Natural killer cell treated with Interleukin-12 subunit alpha and Interleukin-12 subunit beta and Interleukin-15 and Interleukin-18, amount 100 ng/mL, for 72 hours (primary cell): ENCODE measurements around the gene SOD2. TPM values are rescaled to one million over a fixed set of nuclear protein-coding genes. Genes with fewer than 3 reads are reported as not detected.
A peak's percentile ranks its signal among the peaks of the same experiment; 100 is the strongest.
"Not testable (repeated sequence)": the region's sequence is repeated elsewhere in the genome, so short reads cannot be mapped to it uniquely, and the experiment has no call there.

Experiments used
- ATAC-seq, 2 donors: fragments of 150-1000 bp; cut with Tn5 transposase in 1 of 2; sonication (Bioruptor Pico), chemical (Tn5 transposase) in 1 of 2; 2 replicates each; pipeline ENCODE4 v1.10.0; 2021
- DNase-seq: peaks from one replicate; pipeline ENCODE4 v3.0.0; 2022; ENCODE audit warnings: low spot score
- H3K27ac Mint-ChIP-seq, 2 donors: 1 replicate in 1 of 2; 2 replicates in 1 of 2; pipeline ENCODE4 v1.8.0; 2022; ENCODE audit warnings: mixed read lengths in 2 of 2, mild to moderate bottlenecking in 1 of 2, moderate library complexity in 1 of 2
- H3K27me3 Mint-ChIP-seq, 2 donors: 1 replicate in 1 of 2; 2 replicates in 1 of 2; pipeline ENCODE4 v1.8.0; 2022; ENCODE audit warnings: mixed read lengths in 2 of 2
- H3K36me3 Mint-ChIP-seq: one replicate; pipeline ENCODE4 v1.8.0; 2022; ENCODE audit warnings: mixed read lengths
- H3K4me1 Mint-ChIP-seq, 2 donors: 1 replicate in 1 of 2; 2 replicates in 1 of 2; pipeline ENCODE4 v1.8.0; 2022; ENCODE audit warnings: low read depth in 2 of 2, mixed read lengths in 2 of 2, mild to moderate bottlenecking in 1 of 2
- H3K4me3 Mint-ChIP-seq: one replicate; pipeline ENCODE4 v1.8.0; 2022; ENCODE audit warnings: mixed read lengths
- H3K9me3 Mint-ChIP-seq: 2 replicates; pipeline ENCODE4 v1.8.0; 2022; ENCODE audit warnings: mixed read lengths
- total RNA-seq, 2 donors: library from RNA; stranded (reverse); gene quantifications; one replicate each; pipeline ENCODE4 v1.2.3, GENCODE V29; 2022

The SOD2 gene
- total RNA-seq, 2 donors from 2014 or later, result 232 to 842 TPM

DNA sequence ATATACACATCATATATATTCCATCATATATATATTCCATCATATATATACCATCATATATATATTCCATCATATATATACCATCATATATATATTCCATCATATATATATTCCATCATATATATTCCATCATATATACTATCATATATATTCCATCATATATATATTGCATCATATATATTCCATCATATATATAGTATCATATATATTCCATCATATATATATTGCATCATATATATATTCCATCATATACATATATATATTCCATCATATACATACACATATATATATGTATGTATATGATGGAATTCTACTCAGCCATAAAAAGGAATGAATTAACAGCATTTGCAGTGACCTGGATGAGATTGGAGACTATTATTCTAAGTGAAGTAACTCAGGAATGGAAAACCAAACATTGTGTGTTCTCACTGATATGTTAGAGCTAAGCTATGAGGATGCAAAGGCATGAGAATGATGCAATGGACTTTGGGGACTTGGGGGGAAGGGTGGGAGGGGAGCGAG lies 29.6 kb downstream of the SOD2 start:
- not testable (repeated sequence) for H3K27me3 Mint-ChIP-seq, H3K27ac Mint-ChIP-seq, H3K4me3 Mint-ChIP-seq, H3K9me3 Mint-ChIP-seq, DNase-seq, ATAC-seq
- H3K4me1 Mint-ChIP-seq, result peaks cover 0 to 10% of the 10 kb centered on the region in 2 donors
- H3K36me3 Mint-ChIP-seq, result peaks cover 21% of the 10 kb centered on the region

DNA sequence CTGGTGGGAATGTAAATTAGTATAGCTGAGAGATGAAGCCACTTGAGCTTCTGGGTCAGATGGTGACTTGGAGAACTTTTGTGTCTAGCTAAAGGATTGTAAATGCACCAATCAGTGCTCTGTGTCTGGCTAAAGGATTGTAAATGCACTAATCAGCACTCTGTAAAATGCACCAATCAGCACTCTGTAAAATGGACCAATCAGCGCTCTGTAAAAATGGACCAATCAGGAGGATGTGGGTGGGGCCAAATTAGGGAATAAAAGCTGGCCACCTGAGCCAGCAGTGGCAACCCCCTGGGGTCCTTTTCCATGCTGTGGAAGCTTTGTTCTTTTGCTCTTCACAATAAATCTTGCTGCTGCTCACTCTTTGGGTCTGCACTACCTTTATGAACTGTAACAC lies 31.1 kb downstream of the SOD2 start:
- DNase-seq, H3K4me3 Mint-ChIP-seq, H3K27ac Mint-ChIP-seq, H3K9me3 Mint-ChIP-seq, H3K27me3 Mint-ChIP-seq, ATAC-seq: not testable (repeated sequence)
- Mint-ChIP-seq H3K4me1 (peaks cover 0 to 15% of the 10 kb centered on the region in 2 donors), H3K36me3 (peaks cover 21% of the 10 kb centered on the region)

DNA sequence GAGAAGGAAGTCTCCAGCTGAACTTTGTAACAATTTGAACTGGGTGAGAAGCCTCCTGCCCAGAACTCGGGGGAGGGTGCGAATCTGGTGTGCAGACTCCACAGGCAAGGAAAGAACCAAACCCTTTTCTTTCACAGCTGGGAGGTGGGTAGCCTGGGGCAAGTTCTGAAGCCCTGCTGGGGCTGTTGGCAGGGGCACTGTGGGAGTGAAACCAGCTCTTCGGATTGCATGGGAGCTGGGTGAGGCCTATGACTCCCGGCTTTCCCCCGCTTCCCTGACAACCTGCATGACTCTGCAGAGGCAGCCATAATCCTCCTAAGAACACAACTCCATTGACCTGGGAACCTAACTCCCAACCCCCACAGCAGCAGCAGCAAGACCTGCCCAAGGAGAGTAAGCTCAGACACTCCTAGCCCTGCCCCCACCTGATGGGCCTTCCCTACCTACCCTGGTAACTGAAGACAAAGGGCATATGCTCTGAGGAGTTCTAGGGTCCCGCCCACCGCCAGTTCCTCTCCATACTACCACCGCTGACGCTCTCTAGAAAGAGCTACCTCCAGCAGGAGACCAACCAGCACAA lies 37.5 kb downstream of the SOD2 start:
- DNase-seq (no peak), ATAC-seq (no peak)
- peaks cover 0 to 15% of the 10 kb centered on the region in 2 donors for H3K4me1 Mint-ChIP-seq
- H3K27me3 Mint-ChIP-seq, result no peaks in the 10 kb centered on the region
- H3K27ac Mint-ChIP-seq, result no peak overlapping the region
- no peaks in the 10 kb centered on the region for H3K36me3 Mint-ChIP-seq
- no peak overlapping the region for H3K4me3 Mint-ChIP-seq
- H3K9me3 Mint-ChIP-seq, result no peaks in the 10 kb centered on the region

DNA sequence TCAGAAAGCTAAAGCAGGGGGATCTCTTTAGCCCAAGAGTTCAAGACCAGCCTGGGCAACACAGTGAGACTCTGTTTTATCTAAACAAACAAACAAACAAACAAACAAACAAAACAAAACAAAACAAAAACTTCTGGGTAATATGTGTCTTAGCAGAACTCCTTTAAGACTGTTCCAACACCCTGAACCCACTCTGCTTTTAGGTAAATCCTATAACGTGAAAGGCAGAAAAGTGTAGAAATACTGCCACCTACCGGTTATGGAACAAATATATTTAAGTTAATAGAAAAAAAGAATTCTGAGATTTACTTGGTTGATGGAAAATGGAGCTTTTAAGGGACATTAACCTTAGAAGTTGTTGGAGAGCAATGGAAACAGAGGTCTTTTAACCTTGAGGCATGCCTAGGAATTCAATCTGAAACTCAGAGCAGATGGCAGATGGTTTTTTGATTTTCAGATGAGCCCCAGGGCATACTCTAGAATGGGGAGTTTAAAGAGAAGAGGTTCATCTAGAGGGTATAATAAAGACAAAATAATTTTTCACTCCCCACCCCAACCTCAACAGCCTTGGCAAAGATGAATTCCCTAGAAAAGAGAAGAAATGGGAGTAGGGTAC lies 38.5 kb downstream of the SOD2 start:
- peak overlapping the region in 1 of 2 donors; percentile 28 for H3K27ac Mint-ChIP-seq
- peaks cover 0 to 17% of the 10 kb centered on the region in 2 donors for H3K4me1 Mint-ChIP-seq
- no peaks in the 10 kb centered on the region for H3K9me3 Mint-ChIP-seq
- no peaks in the 10 kb centered on the region for H3K27me3 Mint-ChIP-seq
- ATAC-seq (peak in 1 of 2 donors; percentile 50), DNase-seq (no peak)
- H3K36me3 Mint-ChIP-seq, result no peaks in the 10 kb centered on the region
- H3K4me3 Mint-ChIP-seq, result no peak overlapping the region

DNA sequence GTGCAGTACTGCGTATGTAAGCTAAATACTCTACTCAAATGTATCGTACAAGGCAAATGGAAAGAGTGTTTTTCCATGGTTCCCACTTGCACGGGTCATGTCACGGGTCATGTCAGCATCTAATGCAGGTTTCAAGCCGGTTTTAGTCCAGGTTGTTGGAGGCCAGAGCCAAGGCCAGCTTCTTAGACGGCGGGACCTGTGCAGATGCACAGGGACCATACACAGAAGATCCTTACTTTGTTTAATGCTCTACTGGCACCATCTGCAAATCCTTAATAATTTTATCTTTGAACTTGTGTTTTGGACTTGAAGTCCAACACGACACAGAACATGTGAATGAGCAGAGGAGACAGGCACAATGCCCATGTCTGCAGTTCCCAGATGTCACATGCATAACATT lies 42.7 kb downstream of the SOD2 start:
- Mint-ChIP-seq H3K36me3 (no peaks in the 10 kb centered on the region), H3K4me1 (peaks cover 28 to 31% of the 10 kb centered on the region in 2 donors), H3K27ac (no peak overlapping the region), H3K27me3 (no peaks in the 10 kb centered on the region), H3K4me3 (no peak overlapping the region), H3K9me3 (no peaks in the 10 kb centered on the region)
- no peak for ATAC-seq
- DNase-seq, result no peak

DNA sequence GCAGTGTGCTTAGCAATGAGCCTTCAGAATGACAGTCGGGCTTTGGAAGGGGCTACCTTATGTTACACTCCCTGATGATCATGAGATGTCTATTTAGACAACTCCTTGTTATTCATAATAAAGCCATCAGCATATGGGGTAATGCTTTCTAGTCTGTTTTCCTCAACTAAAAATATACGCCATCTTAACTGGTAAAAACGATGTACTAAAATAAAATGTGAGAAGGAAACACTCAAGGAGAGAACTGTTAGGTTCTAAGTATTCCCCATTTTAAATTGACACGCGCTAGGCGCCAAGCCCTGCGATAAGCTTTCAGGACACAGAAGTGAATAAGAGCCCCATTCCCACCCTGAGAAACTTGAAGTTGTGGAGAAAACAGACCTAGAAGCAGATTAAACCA lies 43.6 kb downstream of the SOD2 start:
- Mint-ChIP-seq H3K4me3 (no peak overlapping the region), H3K4me1 (peaks cover 34 to 35% of the 10 kb centered on the region in 2 donors), H3K9me3 (no peaks in the 10 kb centered on the region), H3K36me3 (peaks cover 6% of the 10 kb centered on the region), H3K27ac (no peak overlapping the region), H3K27me3 (no peaks in the 10 kb centered on the region)
- ATAC-seq, result no peak
- DNase-seq, result no peak

DNA sequence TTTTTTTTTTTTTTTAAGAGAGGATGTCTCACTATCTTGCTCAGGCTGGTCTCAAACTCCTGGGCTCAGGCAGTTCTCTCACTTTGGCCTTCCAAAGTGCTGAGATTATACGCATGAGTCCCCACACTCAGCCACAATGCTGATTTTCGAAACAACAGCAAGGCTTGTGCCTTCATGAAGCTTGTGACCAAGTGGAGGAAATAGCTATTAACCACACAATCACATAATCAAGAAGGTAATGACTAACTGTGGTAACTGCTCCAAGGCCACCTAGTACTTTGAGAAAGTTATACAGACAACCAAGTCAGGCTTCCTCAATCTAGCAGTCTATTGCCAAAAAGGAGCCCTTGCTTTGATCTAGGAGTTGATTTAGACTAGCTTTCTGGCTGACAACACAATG lies 46.3 kb downstream of the SOD2 start:
- peak overlapping the region; percentile 73 to 91 for H3K27ac Mint-ChIP-seq
- peaks cover 6% of the 10 kb centered on the region for H3K36me3 Mint-ChIP-seq
- no peaks in the 10 kb centered on the region for H3K9me3 Mint-ChIP-seq
- DNase-seq, result no peak
- no peaks in the 10 kb centered on the region for H3K27me3 Mint-ChIP-seq
- peak overlapping the region; percentile 76 for H3K4me3 Mint-ChIP-seq
- peak; percentile 81 to 85 for ATAC-seq
- peaks cover 38 to 41% of the 10 kb centered on the region in 2 donors for H3K4me1 Mint-ChIP-seq

DNA sequence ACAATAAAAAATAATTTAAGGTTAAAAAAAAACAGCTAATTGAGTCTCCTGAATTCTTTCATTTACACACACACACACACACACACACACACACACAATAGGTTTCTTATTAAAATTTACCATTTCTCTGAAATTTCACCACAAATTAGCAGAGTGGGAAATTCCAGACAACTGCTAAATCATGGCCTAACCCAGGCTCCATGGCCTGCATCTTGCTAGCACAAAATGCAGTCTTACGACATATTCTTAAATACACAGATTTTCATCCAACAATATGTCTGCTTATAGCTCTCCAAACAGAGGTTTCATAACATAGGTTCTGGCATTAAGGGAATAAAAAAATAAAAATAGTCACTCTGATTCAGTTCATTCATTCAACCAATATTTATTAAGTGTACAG lies 46.9 kb downstream of the SOD2 start:
- Mint-ChIP-seq H3K4me3 (peak overlapping the region; percentile 76), H3K9me3 (no peaks in the 10 kb centered on the region), H3K27me3 (no peaks in the 10 kb centered on the region), H3K36me3 (peaks cover 6% of the 10 kb centered on the region), H3K27ac (peak overlapping the region; percentile 73 to 91), H3K4me1 (peaks cover 39 to 43% of the 10 kb centered on the region in 2 donors)
- DNase-seq, result no peak
- ATAC-seq, result peak; percentile 31 to 73

DNA sequence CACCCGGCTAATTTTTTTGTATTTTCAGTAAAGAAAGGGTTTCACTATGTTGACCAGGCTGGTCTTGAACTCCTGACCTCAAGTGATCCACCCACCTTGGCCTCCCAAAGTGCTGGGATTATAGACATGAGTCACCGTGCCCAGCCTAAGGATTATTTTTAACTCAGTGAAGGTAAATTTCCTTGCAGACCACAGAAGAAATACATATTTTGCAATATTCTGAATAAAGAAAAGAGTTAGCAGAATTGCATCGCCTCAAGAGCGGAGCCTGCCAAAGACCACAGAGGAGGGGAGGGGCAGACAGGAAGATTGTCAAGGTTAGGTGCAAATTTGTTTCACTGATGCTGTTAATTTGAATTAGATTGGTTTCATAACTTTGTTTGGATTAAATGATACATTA lies 47.4 kb downstream of the SOD2 start:
- Mint-ChIP-seq H3K36me3 (peaks cover 6% of the 10 kb centered on the region), H3K4me1 (peaks cover 39 to 43% of the 10 kb centered on the region in 2 donors), H3K27ac (peak overlapping the region; percentile 73 to 91), H3K4me3 (peak overlapping the region; percentile 76), H3K9me3 (no peaks in the 10 kb centered on the region), H3K27me3 (no peaks in the 10 kb centered on the region)
- DNase-seq, result peak; percentile 70
- ATAC-seq, result peak; percentile 59 to 85

Other genes with a start within 250 kb of the SOD2 start
- 100 to 1,000 TPM in 1 of 2 donors, 10 to 100 TPM in 1; 98.4 to 106 TPM for gene WTAP, start 34.3 kb upstream of the SOD2 start, total RNA-seq
- gene ACAT2, start 68.8 kb upstream of the SOD2 start, total RNA-seq, result 10 to 100 TPM; 70.0 to 88.7 TPM
- 100 to 1,000 TPM; 360 to 498 TPM for gene TCP1, start 96.4 kb upstream of the SOD2 start, total RNA-seq
- 10 to 100 TPM; 65.8 to 82.4 TPM for gene MRPL18, start 97.2 kb upstream of the SOD2 start, total RNA-seq
- 1 to 10 TPM in 1 of 2 donors, under 1 TPM in 1; 0.24 to 1.1 TPM for gene PNLDC1, start 107.0 kb upstream of the SOD2 start, total RNA-seq
- gene MAS1, start 197.7 kb upstream of the SOD2 start, total RNA-seq, result under 1 TPM in 1 of 2 donors, not detected in 1; 0.02 TPM